ENCODE results near the gene STAT5B.
"Not testable (repeated sequence)": the region's sequence is repeated elsewhere in the genome, so short reads cannot be mapped to it uniquely, and the experiment has no call there.

Gene STAT5B

DNA sequence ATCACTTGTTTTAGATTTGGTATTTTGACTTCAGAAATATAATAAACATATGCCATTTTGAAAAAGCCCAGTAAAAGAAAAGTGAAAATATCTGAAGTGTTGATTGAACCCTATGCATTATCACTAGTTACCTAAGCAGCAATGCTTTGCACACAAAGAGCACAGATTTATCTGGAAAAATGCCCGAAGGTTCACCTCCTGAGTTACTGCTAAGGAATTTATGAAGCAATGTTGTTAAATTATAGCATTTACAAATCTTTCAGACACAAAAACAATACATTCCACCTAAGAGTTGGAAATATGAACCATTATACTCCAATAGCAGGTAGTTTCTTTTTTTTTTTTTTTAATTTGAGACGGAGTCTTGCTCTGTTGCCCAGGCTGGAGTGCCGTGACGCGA lies 43.0 kb downstream of the STAT5B start:
- no peak for DNase-seq (ENCODE audit: low read depth)

DNA sequence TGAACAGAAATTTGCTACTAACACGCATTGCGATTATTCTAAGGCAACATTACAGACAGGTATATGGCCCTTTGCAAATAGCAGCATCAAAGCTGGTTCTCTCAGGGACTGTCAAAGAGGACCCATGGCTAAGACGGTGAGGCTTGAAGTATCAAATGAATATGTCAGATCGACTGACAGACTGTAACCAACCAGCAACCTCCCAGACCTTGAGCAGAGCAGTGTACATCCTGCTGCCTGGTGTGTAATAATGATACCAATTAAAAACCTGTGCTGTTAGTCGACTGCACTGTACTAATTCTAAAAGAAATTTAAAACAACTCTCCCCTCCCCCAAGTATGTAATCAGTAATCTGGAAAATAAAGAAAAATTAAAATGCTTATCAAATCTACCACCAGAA lies 46.0 kb downstream of the STAT5B start:
- no peak for DNase-seq (ENCODE audit: low read depth)

DNA sequence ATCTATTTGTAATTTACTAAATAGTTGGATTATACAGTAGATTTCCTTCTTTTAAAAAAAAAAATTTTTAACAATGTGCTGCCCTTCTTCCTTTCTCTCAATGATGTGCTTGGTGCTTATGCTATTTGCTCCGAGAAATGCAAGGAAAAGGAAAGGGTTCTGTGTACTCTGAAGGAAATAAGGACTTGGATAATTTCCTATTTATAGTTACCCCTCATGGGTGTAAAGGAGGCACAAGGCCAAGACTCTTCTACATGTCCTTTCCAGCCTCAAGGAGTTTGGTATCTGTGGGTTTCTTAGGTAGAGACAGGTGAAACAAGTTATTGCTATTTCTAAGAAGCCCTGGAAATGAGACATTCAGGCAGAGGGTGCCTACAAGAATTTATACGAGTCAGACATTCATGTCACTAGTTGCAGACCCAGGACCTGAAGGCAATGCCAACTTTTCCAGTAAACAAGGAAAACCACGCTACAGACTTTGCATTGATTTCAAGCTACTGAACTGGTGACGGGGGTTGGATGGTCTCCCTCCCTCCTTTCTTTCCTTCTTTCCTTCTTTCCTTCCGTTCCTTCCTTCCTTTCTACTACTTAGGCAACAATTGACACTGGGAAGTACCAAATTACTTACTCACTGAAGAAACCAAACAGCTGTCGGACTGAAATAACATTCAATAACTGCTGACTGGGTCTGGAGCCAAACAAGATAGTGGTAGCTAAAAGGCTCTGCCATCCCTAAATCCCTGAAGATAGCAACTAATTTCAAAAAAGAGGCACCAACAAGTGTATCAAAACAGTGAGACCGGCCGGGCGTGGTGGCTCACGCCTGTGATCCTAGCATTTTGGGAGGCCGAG lies 48.1 kb downstream of the STAT5B start:
- DNase-seq (ENCODE audit: low read depth), result no peak

DNA sequence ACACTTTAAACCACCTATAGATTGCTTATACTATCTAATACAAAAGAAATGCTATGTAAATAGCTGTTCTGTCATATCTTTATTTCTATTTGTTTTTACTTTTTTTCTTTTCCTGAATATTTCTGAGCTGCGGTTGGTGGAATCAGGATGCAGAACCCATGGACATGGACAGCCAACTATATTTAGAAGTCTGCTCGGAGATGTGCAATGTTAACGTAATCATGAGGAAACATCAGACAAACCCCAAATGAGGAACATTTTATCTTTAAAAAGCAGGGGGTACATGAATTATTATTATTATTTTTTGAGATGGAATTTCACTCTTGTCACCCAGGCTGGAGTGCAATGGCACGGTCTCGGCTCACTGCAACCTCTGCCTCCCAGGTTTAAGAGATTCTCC lies 50.5 kb downstream of the STAT5B start:
- DNase-seq (ENCODE audit: low read depth), result no peak

DNA sequence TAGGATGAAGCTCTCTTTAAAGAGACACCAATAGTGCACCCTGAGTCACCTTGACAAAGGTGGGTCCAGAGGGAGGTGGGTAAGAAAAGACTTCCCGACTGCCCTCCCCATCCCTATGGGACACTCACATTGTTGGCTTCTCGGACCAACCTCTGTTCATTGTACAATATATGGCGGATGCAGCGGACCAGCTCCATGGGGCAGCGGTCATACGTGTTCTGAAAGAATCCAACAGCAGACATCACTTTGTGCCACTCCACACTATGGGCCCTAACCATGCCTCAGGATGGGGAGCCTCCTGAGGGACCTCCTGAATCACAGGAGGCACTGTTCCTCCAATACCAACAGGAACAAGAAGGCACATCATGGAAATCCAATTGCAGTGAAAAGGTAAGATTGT lies 51.5 kb downstream of the STAT5B start:
- DNase-seq (ENCODE audit: low read depth), result no peak

DNA sequence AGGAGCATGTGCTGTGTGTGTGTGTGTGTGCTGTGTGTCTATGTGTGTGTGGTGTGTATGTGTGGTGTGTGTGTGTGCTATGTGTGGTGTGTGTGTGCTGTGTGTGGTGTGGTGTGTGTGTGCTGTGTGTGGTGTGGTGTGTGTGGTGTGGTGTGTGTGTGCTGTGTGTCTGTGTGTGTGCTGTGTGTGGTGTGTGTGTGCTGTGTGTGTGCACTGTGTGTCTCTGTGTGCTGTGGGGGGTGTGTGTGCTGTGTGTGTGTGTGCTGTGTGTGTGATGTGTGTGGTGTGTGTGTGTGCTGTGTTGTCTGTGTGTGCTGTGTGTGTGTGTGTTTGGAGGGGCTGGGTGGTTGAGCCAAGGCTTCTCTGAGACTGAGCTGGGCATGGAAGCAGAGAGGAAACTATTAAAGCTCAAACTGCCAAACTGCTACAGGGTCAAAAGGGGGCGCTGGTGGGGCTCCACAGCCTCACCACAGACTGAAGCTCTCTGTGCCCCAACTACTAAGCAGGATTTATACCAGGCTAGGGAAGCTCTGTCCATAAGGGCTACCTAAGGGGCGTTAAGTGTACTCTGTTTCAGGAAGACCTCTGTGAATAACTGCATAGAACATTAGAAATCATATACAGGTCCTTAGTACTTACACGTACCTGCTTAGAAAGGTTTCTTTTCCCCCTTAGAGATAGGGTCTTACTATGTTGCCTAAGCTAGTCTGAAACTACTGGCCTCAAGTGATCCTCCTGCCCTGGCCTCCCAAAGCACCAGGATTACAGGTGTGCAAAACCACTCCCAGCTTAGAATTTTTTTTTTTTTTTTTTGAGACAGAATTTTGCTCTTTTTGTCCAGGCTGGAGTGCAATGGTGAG lies 54.1 kb downstream of the STAT5B start:
- DNase-seq (ENCODE audit: low read depth), result peak; percentile 47

DNA sequence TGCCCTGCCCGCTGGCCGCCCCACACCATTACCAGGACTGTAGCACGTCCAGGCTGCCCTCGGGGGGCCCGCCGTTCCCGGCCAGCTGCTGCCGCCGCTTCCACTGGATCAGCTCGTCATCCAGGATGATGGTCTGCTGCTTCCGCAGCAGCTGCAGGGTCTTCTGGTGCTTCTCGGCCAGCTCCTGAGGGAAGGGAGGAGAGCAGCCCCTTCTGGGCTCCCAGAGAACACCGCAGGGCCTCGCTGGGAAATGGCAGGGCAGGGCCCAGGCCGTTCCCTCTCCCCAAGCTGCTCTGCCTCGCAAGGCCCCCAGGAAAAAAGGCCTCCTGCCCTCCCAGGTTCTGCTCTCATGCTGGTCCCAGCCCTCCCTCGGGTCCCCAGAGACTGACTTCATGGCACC lies 56.9 kb downstream of the STAT5B start:
- not testable (repeated sequence) for DNase-seq (ENCODE audit: low read depth)

DNA sequence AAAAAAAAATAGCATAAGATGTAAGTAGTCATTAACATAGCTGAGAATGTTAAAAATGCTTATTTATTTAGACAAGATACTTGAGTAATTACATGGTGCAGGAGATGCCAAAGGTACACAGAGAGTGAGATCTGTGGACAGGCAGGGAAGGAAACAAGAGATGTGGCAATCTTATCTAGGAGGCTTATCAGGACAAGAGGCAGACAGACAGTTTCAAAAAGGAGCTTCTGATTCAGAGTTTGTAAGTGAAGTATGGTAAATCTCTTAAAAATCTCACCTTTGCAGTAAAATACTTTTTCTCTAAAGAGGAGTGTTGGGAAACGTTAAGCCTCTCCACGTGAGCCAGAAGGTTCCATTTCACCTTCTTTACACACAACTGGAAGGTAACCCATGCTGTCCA lies 62.0 kb downstream of the STAT5B start:
- no peak for DNase-seq (ENCODE audit: low read depth)

DNA sequence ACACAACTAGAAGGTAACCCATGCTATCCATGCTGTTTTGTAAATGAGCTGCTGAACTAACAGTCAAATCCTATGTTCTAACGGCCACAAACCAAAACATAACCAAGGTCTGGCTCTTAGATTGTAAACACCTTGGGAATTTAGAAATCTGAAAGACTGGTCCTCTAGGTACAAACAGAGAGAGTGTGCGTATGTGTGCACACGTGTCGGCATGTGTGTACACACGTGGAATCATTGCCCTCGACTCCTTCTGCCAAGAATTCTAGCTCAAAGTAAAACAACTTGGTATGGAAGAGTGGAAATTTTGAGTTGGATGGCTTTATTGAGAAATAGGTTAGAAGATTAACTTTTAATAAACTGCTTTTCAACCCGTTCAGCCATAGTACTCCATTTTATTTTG lies 63.8 kb downstream of the STAT5B start:
- DNase-seq (ENCODE audit: low read depth), result no peak

DNA sequence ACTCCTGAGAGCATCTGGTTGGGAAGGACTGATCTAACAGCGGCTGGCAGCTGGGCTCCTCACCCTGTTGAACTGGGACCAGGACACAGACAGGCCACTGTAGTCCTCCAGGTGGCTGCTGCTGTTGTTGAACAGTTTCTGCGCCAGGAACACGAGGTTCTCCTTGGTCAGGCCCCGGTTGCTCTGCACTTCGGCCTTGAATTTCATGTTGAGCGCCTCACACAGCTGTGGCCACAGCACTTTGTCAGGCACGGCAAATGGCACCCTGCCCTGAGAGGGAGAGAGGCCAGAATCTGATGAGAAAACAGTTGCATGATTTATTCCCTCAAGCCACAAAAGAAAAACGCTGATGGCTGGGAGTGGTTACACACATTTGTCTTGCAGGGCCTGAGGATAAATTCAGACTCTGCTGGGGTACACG lies 64.3 kb downstream of the STAT5B start:
- not testable (repeated sequence) for DNase-seq (ENCODE audit: low read depth)

DNA sequence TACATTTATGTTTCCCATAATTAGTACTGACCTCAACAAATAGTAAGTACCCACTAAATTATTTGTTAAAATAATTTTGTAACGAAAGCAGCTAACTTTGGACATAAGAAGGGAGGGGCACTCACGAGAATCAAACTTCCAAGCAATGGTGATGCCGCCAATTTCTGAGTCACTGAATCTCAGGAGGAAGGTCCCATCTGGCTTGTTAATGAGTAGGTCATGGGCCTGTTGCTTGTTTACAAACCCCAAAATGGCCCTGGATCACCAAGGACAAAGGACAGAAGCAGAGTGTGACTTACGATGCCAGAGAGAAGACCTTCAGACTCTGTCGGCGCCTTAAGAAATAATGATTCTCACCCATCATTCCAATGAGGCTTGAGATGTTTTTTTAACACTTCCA lies 66.1 kb downstream of the STAT5B start:
- no peak for DNase-seq (ENCODE audit: low read depth)

DNA sequence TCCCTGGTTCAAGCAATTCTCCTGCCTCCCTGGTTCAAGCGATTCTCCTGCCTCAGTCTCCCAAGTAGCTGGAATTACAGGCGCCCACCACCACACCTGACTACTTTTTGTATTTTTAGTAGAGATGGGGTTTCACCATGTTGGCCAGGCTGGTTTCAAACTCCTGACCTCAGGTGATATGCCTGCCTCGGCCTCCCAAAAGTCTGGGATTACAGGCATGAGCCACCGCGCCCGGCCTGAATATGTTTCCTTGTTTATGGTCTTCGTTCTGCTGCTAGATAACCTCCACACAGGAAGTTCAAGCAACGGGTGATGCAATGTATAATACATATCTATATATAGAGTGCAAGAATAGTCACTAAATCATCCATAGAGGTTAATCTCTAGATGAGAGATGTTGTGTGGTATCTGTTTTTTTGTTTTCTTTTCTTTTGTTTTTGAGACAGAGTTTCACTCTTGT lies 70.0 kb downstream of the STAT5B start:
- not testable (repeated sequence) for DNase-seq (ENCODE audit: low read depth)

DNA sequence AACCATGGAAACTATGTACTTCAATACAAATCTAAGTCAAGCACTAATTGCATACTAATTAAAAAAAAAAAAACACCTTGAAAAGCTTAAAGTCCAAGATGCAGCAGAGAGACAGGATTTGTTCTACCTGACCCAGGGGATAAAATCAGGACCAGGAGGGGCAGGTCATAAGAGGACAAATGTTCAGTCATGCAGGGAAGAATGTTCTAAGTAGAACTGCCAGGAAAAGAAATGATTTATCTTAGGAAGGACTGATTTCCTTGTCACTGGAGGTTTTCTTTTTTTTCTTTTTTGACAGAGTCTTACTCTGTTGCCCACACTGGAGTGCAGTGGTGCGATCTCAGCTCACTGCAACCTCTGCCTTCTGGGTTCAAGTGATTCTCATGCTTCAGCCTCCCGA lies 72.8 kb downstream of the STAT5B start:
- no peak for DNase-seq (ENCODE audit: low read depth)

DNA sequence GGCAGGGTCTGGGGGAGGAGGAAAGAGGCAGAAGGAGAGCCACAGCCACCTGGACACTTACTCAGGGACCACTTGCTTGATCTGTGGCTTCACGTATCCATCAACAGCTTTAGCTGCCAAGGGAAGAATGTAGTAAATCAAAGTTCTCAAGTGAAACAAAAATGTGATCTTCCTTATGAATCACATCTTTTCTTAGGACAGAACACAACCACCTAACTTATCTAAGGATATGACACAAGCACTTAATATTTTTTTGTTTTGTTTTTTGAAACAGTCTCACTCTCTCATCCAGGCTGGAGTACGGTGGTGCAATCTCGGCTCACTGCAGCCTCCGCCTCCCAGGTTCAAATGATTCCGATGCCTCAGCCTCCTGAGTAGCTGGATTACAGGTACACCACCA lies 73.5 kb downstream of the STAT5B start:
- DNase-seq (ENCODE audit: low read depth), result no peak

DNA sequence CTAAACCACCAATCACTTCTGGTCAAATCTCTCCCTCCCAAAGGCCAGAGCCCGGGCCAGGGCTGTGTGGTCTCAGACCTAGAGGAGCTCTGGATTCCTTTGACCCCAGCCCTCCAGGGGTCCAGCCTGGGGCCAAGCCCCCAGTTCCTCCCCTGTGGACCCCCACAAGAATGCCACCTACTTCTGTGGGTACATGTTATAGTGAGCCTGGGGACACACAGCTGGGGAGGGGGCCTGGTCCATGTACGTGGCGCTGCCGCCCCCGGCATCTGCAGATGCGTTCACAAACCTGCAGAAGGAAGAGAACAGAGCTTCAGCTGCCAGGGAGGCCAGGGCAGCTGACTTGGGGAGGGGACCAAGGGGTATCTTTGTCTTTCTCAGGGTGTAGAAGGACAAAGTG lies 74.0 kb downstream of the STAT5B start:
- DNase-seq (ENCODE audit: low read depth), result no peak

DNA sequence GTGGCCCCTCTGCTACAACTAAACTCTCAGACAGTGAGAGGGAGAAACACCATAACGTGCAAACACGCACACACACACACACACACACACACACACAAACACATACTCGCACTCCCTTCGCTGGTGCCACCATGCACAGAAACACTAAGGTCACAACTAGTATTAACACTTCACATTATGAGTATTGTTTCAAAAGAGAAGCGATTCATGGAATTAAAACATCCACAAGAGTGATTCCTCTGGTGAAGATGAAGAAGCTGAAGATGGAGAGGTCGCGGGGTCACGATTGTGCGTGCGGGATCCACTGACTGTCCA lies 74.8 kb downstream of the STAT5B start:
- no peak for DNase-seq (ENCODE audit: low read depth)

DNA sequence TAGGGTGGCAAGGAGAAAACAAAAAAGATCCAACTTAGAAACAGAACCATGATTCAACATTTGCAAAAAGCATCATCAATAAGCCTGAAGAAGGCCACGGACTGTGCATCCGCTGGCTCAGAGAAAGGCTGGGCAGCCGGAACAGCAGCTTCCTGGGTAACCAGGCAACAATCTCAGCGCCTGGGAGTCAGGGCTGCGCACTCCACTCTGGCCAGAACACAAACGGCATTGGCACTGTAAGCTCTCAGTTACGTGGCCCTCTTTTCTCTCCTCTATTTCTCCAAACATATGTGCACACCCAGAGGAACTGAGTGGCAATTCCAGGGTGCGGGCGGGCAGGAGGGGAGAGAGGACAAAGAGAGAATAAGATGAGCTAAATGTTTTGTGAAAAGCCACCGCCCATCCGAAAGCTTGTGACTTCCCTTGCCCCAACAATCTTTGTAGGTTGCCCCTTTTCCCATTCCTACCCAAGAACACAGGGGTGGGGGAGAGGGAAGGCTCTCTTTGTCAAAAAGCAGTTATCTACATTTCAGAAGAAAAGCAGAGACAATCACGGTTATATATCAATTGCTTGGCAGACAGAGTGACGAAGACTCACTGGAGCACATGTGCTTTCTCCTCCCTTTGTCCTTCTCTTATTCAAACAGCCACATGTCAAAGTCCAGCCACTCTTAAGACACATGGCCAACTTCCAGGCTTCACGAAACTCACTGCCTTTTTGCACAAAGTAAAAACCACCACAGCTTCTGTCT lies 75.3 kb downstream of the STAT5B start:
- DNase-seq (ENCODE audit: low read depth), result no peak

DNA sequence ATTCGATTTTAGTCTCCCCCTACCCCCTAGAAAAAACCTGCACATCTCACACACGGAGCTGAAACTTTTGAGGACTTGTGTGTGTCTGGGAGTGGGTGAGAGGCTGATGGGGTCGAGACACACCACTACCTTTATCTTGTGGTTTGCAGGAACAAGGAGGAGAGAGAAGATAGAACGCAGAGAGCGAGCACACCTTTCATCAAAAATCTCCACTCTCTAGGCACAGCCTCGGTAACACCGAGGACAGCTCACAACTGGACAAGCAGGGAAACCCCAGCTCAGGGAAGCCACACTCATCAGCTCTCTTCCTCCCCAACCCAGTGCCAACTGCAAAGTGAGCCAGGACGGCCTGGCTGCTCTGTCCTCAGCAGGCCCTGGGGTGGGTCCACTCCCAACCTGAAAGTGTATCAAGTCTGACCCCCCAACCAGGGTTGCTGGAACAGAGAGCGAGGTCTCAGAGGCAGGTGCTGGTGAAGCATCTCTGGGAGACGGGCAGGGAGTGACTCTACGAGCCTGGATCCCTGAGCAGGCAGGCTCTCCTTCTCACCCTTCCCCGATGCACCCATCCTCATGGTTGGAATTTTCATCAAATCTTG lies 76.7 kb downstream of the STAT5B start:
- DNase-seq (ENCODE audit: low read depth), result no peak

DNA sequence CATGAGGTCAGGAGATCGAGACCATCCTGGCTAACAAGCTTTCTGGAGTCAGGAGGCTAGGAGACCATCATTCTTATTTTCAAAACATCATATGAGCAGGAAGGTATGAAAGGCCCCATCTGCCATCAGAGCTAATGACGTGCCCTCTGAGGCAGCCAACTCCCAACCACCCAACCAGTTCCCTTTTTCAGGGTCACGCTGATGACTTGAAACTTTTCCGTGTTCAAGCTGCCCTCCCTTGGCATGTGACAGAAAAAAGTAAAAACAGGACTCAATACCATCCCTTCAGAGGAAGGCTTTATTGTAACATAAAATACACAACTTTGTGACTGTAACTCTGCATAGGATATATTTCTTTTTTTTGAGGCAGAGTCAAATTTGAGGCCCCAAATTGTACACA lies 77.3 kb downstream of the STAT5B start:
- no peak for DNase-seq (ENCODE audit: low read depth)

DNA sequence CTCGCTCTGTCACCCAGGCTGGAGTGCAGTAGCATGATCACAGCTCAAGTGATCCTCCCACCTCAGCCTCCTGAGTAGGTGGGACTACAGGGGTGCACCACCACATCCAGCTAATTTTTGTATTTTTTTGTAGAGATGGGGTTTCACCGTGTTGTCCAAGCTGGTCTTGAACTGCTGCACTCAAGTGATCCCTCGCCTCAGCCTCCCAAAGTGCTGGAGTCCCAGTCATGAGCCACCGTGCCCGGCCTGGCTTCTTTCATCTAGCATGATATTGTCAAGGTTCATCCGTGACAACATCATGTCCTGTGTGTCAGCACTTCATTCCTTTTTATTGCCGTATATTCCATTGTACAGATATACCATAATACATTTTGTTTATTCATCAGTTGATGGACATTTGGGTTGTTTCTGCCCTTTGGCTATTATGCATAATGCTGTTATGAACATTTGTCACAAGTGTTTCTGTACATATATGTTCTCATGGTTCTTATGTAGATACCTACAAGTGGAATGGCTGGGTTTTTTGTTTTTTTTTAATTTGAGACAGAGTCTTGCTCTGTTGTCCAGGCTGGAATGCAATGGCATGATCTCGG lies 78.5 kb downstream of the STAT5B start:
- DNase-seq (ENCODE audit: low read depth), result no peak

DNA sequence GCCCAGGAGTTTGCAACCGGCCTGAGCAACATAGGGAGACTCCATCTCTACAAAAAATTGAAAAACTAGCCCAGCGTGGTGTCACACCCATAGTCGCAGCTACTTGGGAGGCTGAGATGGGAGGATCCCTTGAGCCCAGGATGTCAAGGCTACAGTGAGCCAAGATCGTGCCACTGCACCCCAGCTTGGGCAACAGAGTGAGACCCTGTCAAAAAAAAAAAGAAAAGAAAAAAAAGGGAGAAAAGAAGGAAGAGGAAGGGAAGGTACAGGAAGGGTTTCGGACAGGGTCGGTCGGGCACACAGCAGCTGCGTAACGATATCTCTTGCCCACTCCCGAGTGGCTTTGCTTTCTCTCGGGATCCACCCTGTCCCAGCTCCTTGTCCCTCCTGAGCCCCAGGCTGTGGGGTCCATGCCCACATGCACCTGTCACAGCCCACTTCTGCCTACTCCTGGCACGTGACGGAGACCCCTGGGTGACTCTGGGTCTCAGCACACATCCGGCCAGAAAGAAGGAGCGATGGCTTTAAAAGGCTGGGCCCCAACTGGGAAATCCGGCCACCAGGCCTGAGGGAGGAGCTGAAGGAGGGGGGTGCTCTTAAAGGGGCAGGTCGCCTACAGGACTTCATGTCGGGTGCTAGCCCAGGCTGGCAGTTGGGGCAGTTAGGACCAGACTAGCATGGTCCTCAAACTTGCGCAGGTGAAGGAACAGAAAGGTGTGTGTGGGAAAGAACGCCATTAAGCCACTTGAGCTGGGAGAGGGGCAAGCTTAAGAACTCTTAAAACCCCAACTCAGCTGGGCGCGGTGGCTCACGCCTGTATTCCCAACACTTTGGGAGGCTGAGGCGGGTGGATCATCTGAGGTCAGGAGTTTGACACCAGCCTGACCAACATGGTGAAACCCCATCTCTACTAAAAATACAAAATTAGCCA lies 82.0 kb downstream of the STAT5B start, which contains the start of gene GHDC:
TSS of gene GHDC (minus strand) at position 526 of the 931 bp plus-strand sequence. CDS start 913 bp downstream, outside the sequence.
- DNase-seq (ENCODE audit: low read depth), result peak; percentile 60
